Neural progenitor cell (in vitro differentiated cells): ENCODE data around the gene SLC51B.

ENCODE experiments used
- EZH2 ChIP-seq: fragments of 200-600 bp; sonication (generic); IDR thresholded peaks from 2 replicates; pipeline ENCODE4 v1.6.1; 2017; ENCODE audit warnings: antibody characterized with exemption, mild to moderate bottlenecking, moderate library complexity
- TF ChIP-seq, protein P1 (sequence below): fragments of 200-600 bp; sonication (generic); IDR thresholded peaks from 2 replicates; pipeline ENCODE4 v1.5.1; 2017; ENCODE audit warnings: antibody characterized with exemption, mild to moderate bottlenecking

DNA sequence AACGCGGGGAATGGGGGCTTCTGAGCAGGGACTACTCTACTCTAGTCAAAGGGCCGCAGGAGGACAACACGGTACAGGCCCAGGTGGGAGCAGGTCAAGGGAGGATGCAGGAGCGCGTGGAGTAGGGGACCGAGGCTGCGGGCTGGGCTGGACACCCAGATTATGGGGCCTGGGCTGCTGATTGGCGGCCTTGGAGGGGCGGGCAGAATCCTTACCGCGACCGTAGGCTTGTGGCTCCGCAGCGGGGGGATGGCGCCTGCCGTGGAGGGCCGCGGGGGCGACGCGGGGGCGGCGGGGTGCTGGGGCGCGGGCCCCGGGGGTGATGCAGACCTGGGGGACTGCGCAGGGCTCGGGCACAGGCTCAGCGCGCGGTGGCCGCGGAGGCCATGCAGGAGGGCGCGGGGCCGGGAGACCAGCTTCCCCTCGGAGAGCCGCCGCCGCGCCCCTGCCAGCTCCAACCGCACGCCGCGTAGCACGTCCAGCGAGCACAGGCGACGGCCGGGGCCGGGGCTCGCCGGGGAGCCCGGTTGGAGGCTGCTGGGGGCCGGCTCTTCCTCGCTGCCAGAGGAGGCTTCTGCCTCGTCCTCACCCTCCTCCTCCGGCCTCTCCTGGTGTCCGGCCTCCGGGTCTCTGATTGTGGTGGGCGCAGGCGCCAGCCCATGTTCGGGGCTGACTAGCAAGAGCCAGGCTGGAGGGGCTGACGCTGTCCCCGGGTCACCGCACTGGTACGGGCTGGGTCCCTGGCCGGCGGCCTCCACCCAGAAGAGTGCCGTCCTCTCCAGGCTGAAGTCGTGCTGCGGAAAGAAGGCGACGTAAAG, 56.9 kb downstream of the SLC51B start:
- TF ChIP-seq, protein P1, sequence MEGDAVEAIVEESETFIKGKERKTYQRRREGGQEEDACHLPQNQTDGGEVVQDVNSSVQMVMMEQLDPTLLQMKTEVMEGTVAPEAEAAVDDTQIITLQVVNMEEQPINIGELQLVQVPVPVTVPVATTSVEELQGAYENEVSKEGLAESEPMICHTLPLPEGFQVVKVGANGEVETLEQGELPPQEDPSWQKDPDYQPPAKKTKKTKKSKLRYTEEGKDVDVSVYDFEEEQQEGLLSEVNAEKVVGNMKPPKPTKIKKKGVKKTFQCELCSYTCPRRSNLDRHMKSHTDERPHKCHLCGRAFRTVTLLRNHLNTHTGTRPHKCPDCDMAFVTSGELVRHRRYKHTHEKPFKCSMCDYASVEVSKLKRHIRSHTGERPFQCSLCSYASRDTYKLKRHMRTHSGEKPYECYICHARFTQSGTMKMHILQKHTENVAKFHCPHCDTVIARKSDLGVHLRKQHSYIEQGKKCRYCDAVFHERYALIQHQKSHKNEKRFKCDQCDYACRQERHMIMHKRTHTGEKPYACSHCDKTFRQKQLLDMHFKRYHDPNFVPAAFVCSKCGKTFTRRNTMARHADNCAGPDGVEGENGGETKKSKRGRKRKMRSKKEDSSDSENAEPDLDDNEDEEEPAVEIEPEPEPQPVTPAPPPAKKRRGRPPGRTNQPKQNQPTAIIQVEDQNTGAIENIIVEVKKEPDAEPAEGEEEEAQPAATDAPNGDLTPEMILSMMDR, result peak; percentile 2
- TF ChIP-seq EZH2, result no peak
